NCI-H226 (cell line): ENCODE measurements around the gene SLC12A9.
"Not testable (repeated sequence)": the region's sequence is repeated elsewhere in the genome, so short reads cannot be mapped to it uniquely, and the experiment has no call there.

Experiments used
- DNase-seq: peaks from one replicate; pipeline ENCODE4 v3.0.0-alpha.2; 2015

The SLC12A9 gene

GRCh38 chr7:100852048-100852872, at the start of gene SLC12A9:
SLC12A9 (plus strand) TSS chr7:100852713; CDS start chr7:100854198, 1,485 bp downstream.
- DNase-seq, result peak; percentile 89

GRCh38 chr7:100802951-100803350, 49.6 kb upstream of the SLC12A9 start:
- DNase-seq, result no peak

GRCh38 chr7:100803398-100804161, 48.9 kb upstream of the SLC12A9 start:
- DNase-seq, result peak; percentile 86

GRCh38 chr7:100804681-100805431, 47.7 kb upstream of the SLC12A9 start:
- no peak for DNase-seq

GRCh38 chr7:100806276-100806675, 46.2 kb upstream of the SLC12A9 start:
- DNase-seq, result no peak

GRCh38 chr7:100806883-100807282, 45.6 kb upstream of the SLC12A9 start:
- DNase-seq, result not testable (repeated sequence)

GRCh38 chr7:100808354-100808875, 44.1 kb upstream of the SLC12A9 start:
- no peak for DNase-seq

GRCh38 chr7:100811480-100811879, 41.0 kb upstream of the SLC12A9 start:
- no peak for DNase-seq

GRCh38 chr7:100812729-100813128, 39.8 kb upstream of the SLC12A9 start:
- DNase-seq, result no peak

- DNase-seq, result not testable (repeated sequence)
Observed at GRCh38 chr7:100816515-100816914, 36.0 kb upstream of the SLC12A9 start.

GRCh38 chr7:100817097-100817496, 35.4 kb upstream of the SLC12A9 start:
- no peak for DNase-seq

- DNase-seq, result no peak
Observed at GRCh38 chr7:100818366-100818765, 34.1 kb upstream of the SLC12A9 start.

GRCh38 chr7:100818825-100819224, 33.7 kb upstream of the SLC12A9 start:
- no peak for DNase-seq

GRCh38 chr7:100819586-100819985, 32.9 kb upstream of the SLC12A9 start:
- DNase-seq, result no peak

GRCh38 chr7:100822236-100823139, 30.0 kb upstream of the SLC12A9 start:
- DNase-seq, result no peak

- no peak for DNase-seq
Observed at GRCh38 chr7:100823140-100823525, 29.4 kb upstream of the SLC12A9 start.

- no peak for DNase-seq
Observed at GRCh38 chr7:100823534-100823933, 29.0 kb upstream of the SLC12A9 start.

GRCh38 chr7:100824499-100825214, 27.9 kb upstream of the SLC12A9 start:
- DNase-seq, result no peak

GRCh38 chr7:100825215-100825671, 27.3 kb upstream of the SLC12A9 start:
- no peak for DNase-seq

- DNase-seq, result no peak
Observed at GRCh38 chr7:100825751-100826513, 26.6 kb upstream of the SLC12A9 start.
